Suprapubic skin (tissue), 4 donors: ENCODE measurements around the gene GCNT4.

Experiments used
- EP300 ChIP-seq: sonication (generic); formaldehyde crosslinking; IDR thresholded peaks from one replicate; pipeline ENCODE4 v1.6.1; 2017; ENCODE audit warnings: antibody characterized with exemption
- POLR2A ChIP-seq, 2 donors: fragments of 450-650 bp; IDR thresholded peaks; one replicate each; pipeline ENCODE4 v1.6.1; 2017; ENCODE audit warnings: antibody characterized with exemption in 2 of 2, mild to moderate bottlenecking in 2 of 2, moderate library complexity in 2 of 2
- POLR2AphosphoS5 ChIP-seq, 3 donors: sonication (generic); formaldehyde crosslinking; IDR thresholded peaks; one replicate each; pipeline ENCODE4 v1.6.1; 2017; ENCODE audit warnings: antibody characterized with exemption in 3 of 3
- TF ChIP-seq, protein P1 (sequence below), 2 donors: fragments of 200-600 bp in 1 of 2; fragments of 450-650 bp in 1 of 2; sonication (generic) in 1 of 2; IDR thresholded peaks; one replicate each; pipeline ENCODE4 v1.5.1; 2016 to 2019; ENCODE audit warnings: antibody characterized with exemption in 2 of 2, mild to moderate bottlenecking in 1 of 2, moderate library complexity in 1 of 2

DNA sequence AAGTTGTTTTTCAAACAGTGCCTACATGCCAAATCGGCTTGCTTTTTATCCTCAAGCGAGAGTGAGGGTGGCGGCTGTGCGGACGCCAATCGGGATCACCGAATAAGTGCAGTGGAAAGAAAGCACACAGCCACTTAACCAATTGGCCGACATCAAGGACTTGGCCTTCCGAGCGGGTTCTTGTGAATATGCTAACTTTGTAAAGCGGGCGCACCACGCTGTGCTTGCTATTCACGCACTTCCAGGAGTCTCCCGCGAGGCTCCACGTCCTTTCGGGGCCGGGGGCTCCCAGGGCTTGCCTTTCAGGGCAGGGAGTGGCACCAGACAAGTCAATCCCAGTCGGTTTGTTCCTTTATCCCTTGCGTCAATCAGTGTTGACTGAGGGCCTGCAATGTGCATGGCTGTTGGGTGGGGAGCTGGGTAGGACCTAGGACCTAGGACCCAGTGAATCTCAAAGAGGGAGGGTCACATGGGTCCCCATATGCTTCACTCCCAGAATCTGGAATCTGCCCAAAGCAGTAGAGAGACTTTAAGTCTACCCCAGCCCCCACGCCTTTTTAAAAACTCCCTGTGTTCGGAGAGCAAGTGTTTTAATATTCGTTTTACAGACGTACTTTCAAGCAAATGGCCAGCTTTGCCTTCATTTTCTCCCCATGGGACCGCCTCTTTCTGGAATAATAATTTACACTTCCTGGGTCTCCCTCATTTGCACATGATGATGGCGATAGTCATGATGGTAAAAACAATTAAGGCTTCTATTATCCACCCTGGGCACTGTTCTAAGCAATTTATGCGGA is 2.0 kb upstream of the GCNT4 start:
- TF ChIP-seq POLR2A (IDR thresholded peaks at IDR 0.05) (no peak), POLR2AphosphoS5 (IDR thresholded peaks at IDR 0.05) (no peak), EP300 (no peak)
- TF ChIP-seq, protein P1, sequence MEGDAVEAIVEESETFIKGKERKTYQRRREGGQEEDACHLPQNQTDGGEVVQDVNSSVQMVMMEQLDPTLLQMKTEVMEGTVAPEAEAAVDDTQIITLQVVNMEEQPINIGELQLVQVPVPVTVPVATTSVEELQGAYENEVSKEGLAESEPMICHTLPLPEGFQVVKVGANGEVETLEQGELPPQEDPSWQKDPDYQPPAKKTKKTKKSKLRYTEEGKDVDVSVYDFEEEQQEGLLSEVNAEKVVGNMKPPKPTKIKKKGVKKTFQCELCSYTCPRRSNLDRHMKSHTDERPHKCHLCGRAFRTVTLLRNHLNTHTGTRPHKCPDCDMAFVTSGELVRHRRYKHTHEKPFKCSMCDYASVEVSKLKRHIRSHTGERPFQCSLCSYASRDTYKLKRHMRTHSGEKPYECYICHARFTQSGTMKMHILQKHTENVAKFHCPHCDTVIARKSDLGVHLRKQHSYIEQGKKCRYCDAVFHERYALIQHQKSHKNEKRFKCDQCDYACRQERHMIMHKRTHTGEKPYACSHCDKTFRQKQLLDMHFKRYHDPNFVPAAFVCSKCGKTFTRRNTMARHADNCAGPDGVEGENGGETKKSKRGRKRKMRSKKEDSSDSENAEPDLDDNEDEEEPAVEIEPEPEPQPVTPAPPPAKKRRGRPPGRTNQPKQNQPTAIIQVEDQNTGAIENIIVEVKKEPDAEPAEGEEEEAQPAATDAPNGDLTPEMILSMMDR (IDR thresholded peaks at IDR 0.05) = no peak
